Measurements from ENCODE around the gene NME7. TPM values are rescaled to one million over a fixed set of nuclear protein-coding genes. Genes with fewer than 3 reads are reported as not detected.

NME7 gene
- total RNA-seq, 1 donor from 2014 or later = 23.6 TPM

DNA sequence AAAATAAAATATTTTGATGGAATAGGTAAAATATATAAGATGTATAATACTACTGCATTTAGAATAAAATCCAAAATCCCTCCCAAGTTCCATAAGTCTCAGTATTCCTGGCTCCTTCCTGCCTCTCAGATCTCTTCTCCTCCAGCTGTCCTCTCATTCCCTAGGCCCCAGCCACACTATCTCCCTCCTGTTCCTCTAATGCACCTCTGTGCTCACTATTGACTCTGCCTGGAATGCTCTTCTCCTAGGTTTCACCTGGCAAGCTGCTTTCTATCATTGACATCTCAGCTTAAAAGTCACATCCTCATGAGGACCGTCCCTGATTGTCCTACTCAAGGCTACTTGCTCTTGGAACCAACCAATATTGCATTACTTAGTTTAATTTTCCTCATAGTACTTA, 7.2 kb downstream of the NME7 start:
- intact Hi-C loops (cut with DNase I) = no loop called here
- H3K36me3 ChIP-seq = no peaks in the 10 kb centered on the region
- H3K4me1 ChIP-seq = peaks cover 7% of the 10 kb centered on the region
- no peaks in the 10 kb centered on the region for H3K27me3 ChIP-seq
- no peak overlapping the region for H3K4me3 ChIP-seq
- TF ChIP-seq, protein P1, sequence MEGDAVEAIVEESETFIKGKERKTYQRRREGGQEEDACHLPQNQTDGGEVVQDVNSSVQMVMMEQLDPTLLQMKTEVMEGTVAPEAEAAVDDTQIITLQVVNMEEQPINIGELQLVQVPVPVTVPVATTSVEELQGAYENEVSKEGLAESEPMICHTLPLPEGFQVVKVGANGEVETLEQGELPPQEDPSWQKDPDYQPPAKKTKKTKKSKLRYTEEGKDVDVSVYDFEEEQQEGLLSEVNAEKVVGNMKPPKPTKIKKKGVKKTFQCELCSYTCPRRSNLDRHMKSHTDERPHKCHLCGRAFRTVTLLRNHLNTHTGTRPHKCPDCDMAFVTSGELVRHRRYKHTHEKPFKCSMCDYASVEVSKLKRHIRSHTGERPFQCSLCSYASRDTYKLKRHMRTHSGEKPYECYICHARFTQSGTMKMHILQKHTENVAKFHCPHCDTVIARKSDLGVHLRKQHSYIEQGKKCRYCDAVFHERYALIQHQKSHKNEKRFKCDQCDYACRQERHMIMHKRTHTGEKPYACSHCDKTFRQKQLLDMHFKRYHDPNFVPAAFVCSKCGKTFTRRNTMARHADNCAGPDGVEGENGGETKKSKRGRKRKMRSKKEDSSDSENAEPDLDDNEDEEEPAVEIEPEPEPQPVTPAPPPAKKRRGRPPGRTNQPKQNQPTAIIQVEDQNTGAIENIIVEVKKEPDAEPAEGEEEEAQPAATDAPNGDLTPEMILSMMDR (IDR thresholded peaks at IDR 0.05) = no peak
- TF ChIP-seq POLR2A (IDR thresholded peaks at IDR 0.05) (no peak), POLR2AphosphoS5 (IDR thresholded peaks at IDR 0.05; ENCODE audit: insufficient read depth in 1 of 2, low read depth in 1 of 2) (no peak)
- H3K9me3 ChIP-seq = no peaks in the 10 kb centered on the region
- no peak overlapping the region for H3K27ac ChIP-seq
- no peak for DNase-seq (ENCODE audit: extremely low spot score in 2 of 2)

GRCh38 chr1:169348383-169349036, 19.1 kb downstream of the NME7 start:
- no peaks in the 10 kb centered on the region for H3K4me1 ChIP-seq
- intact Hi-C loops (cut with DNase I) = loop anchor here (5.0 kb wide), 1 partner anchor 746 kb away; no protein-coding TSS in a partner anchor
- TF ChIP-seq, protein P1 (IDR thresholded peaks at IDR 0.05) = peak; percentile 31 to 68 (median 59)
- TF ChIP-seq POLR2AphosphoS5 (IDR thresholded peaks at IDR 0.05; ENCODE audit: insufficient read depth in 1 of 2, low read depth in 1 of 2) (no peak), POLR2A (IDR thresholded peaks at IDR 0.05) (no peak)
- no peak for DNase-seq (ENCODE audit: extremely low spot score in 2 of 2)
- no peaks in the 10 kb centered on the region for H3K27me3 ChIP-seq
- no peak overlapping the region for H3K27ac ChIP-seq
- H3K9me3 ChIP-seq = no peaks in the 10 kb centered on the region
- no peak overlapping the region for H3K4me3 ChIP-seq
- no peaks in the 10 kb centered on the region for H3K36me3 ChIP-seq

DNA sequence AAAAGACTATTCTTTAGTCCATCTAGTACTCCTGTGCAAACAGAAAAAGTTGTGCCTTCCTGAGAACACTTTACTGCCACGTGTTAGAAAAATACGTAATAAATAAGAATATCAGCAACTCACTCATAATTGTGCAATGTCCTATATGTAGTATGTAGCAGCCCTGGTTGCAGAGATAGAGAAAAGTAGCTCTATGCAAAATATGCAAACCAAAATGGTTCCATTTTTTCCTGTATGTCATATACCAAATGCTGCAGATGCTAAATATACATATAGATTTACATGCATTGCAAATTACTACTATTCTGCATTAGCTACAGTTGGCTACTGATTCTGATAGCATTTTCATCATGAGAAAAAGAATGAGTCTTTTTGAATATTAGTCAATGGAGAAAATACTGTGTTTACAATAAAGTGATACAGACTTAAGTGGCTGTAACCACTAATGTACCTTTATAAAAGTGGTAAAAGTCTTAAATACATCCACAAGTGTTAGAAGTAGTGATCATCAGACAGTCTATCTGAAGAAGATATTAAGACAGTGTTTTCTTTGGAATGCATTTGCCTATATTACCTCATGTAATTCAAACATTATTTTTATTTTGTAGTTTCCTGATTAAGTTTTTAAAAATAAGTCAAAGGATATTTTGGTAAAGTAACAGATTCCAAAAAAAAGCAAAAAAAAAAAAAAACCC, 19.8 kb downstream of the NME7 start:
- intact Hi-C loops (cut with DNase I) = loop anchor here (5.0 kb wide), 1 partner anchor 746 kb away; no protein-coding TSS in a partner anchor
- Histone ChIP-seq H3K36me3 (no peaks in the 10 kb centered on the region), H3K27ac (no peak overlapping the region), H3K4me3 (no peak overlapping the region), H3K27me3 (no peaks in the 10 kb centered on the region), H3K4me1 (no peaks in the 10 kb centered on the region), H3K9me3 (no peaks in the 10 kb centered on the region)
- DNase-seq (ENCODE audit: extremely low spot score in 2 of 2) = no peak
- TF ChIP-seq POLR2A (IDR thresholded peaks at IDR 0.05) (no peak), POLR2AphosphoS5 (IDR thresholded peaks at IDR 0.05; ENCODE audit: insufficient read depth in 1 of 2, low read depth in 1 of 2) (no peak)
- TF ChIP-seq, protein P1 (IDR thresholded peaks at IDR 0.05) = no peak

DNA sequence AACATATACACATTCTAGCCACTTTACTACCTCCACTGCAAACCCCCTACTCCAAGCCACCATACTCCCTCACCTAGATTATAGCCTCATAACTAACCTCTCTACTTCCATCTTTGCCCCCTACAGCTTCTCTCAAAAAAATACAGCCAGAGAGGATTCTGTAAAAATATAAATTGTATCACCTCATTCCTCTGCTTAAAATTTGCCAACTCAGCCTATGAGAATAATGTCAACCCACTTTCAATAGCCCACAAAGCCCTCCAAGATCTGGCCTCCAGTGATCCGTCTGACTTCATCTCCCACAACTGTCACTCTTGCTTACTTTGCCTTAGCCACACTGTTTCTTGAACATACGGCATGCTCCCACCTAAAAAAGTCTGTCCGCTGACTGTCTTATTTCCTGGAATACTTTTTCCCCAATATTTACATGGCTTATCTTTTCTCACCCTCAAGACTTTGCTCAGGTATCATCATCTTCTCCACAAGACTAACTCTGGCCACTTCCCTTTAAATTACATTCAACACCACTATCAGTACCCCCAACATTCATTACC, 21.5 kb downstream of the NME7 start:
- intact Hi-C loops (cut with DNase I) = loop anchor here (5.0 kb wide), 1 partner anchor 744 kb away; no protein-coding TSS in a partner anchor
- Histone ChIP-seq H3K27me3 (no peaks in the 10 kb centered on the region), H3K4me3 (no peak overlapping the region), H3K4me1 (no peaks in the 10 kb centered on the region), H3K36me3 (no peaks in the 10 kb centered on the region), H3K27ac (no peak overlapping the region), H3K9me3 (no peaks in the 10 kb centered on the region)
- DNase-seq (ENCODE audit: extremely low spot score in 2 of 2) = no peak
- TF ChIP-seq POLR2A (IDR thresholded peaks at IDR 0.05) = no peak
- no peak for TF ChIP-seq POLR2AphosphoS5 (IDR thresholded peaks at IDR 0.05; ENCODE audit: insufficient read depth in 1 of 2, low read depth in 1 of 2)
- TF ChIP-seq, protein P1 (IDR thresholded peaks at IDR 0.05) = no peak

All from vagina (tissue), 2 donors.